ENCODE results near the gene GPC5.

DNA sequence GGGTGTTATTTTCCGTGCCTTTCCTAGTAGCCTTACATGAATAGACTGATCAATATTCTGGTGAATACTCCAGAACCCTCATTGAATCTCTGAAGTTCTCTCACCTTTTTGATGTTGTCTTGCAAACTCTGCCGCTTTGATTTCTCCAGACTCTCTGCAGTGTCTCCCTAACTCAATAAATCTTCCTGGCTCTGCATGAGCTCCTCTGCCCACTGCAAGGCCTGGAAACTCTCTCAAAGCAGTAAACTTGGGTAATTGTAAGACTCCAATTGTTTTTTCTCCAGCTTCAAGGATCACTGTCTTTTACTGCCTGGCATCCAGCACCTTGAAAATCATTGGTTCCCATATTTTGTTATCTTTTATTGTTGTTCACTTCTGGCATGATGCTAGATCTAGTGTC is 198.4 kb downstream of the GPC5 start:
- TF ChIP-seq CTCF (tag by site-specific recombination; IDR thresholded peaks at IDR 0.05) (no peak), RBAK (tag by site-specific recombination; IDR thresholded peaks at IDR 0.05) (no peak), ZNF2 (tag by site-specific recombination; IDR thresholded peaks at IDR 0.05) (no peak), ZNF701 (tag by site-specific recombination; IDR thresholded peaks at IDR 0.05) (no peak), ZNF324 (tag by site-specific recombination; IDR thresholded peaks at IDR 0.05) (no peak), ZNF341 (tag by site-specific recombination; IDR thresholded peaks at IDR 0.05; ENCODE audit: low read depth) (no peak)

All from HEK293 (cell line).